ENCODE measurements around the gene HOXA1. TPM values are rescaled to one million over a fixed set of nuclear protein-coding genes. Genes with fewer than 3 reads are reported as not detected.
"Not testable (repeated sequence)": the region's sequence is repeated elsewhere in the genome, so short reads cannot be mapped to it uniquely, and the experiment has no call there.

HOXA1 gene
- total and polyA plus RNA-seq, 5 donors from 2014 or later = 0.49 to 1.4 (median 0.85) TPM

- no peak for ATAC-seq (ENCODE audit: low read depth in 2 of 2)
- peaks cover 0 to 2% (median 0%) of the 10 kb centered on the region in 7 donors for H3K9me3 Mint-ChIP-seq
Measured at GRCh38 chr7:27062946-27063345, 32.9 kb downstream of the HOXA1 start.

DNA sequence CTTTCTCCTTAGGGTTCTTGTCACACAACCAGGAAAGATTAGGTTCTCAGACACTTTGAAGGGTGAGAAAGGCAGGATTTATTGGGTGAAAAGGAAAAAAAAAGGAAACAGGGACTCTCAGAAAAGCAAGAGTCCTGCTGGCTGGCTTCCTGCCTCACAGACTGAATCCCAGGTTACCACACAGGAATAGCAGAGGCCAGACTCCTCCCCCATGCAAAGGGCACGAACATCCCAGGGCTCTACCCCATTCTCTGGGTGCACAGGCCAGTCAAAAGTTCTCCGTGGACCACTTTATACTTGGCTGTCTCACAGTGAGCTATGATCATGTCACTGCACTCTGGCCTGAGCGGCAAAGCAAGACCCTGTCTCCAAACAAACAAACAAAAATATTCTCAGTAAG is 42.6 kb downstream of the HOXA1 start:
- peaks cover 10% of the 10 kb centered on the region for H3K27me3 Mint-ChIP-seq
- no peaks in the 10 kb centered on the region for H3K9me3 ChIP-seq (ENCODE audit: control insufficient read depth in 2 of 2, low read length in 2 of 2)
- no peak overlapping the region for H3K4me3 ChIP-seq (ENCODE audit: low read depth, low read length)
- no peak overlapping the region for H3K4me3 Mint-ChIP-seq
- DNase-seq (no peak), ATAC-seq (ENCODE audit: low read depth in 2 of 2) (no peak)
- H3K36me3 Mint-ChIP-seq = no peaks in the 10 kb centered on the region
- no peak overlapping the region for H3K27ac Mint-ChIP-seq
- H3K27me3 ChIP-seq (ENCODE audit: control insufficient read depth, insufficient read depth, low read length) = no peaks in the 10 kb centered on the region
- no peaks in the 10 kb centered on the region for H3K36me3 ChIP-seq (ENCODE audit: control insufficient read depth, insufficient read depth, low read length)
- no peaks in the 10 kb centered on the region for H3K4me1 ChIP-seq (ENCODE audit: control insufficient read depth, insufficient read depth, low read length, poor library complexity, severe bottlenecking)
- no peaks in the 10 kb centered on the region for H3K4me1 Mint-ChIP-seq
- no peak overlapping the region for H3K27ac ChIP-seq (ENCODE audit: insufficient read depth, low read length, poor library complexity, severe bottlenecking)
- no peaks in the 10 kb centered on the region for H3K9me3 Mint-ChIP-seq

More at GRCh38 chr7:27062946-27063345, 32.9 kb downstream of the HOXA1 start:
- Histone ChIP-seq H3K4me1 (ENCODE audit: control insufficient read depth, insufficient read depth, low read length, poor library complexity, severe bottlenecking) (no peaks in the 10 kb centered on the region), H3K27me3 (ENCODE audit: control insufficient read depth, insufficient read depth, low read length) (peaks cover 2% of the 10 kb centered on the region), H3K9me3 (ENCODE audit: control insufficient read depth in 2 of 2, low read length in 2 of 2) (no peaks in the 10 kb centered on the region), H3K4me3 (ENCODE audit: low read depth, low read length) (no peak overlapping the region), H3K27ac (ENCODE audit: insufficient read depth, low read length, poor library complexity, severe bottlenecking) (no peak overlapping the region), H3K36me3 (ENCODE audit: control insufficient read depth, insufficient read depth, low read length) (no peaks in the 10 kb centered on the region)
- Mint-ChIP-seq H3K27me3 (peaks cover 33% of the 10 kb centered on the region), H3K36me3 (no peaks in the 10 kb centered on the region), H3K4me1 (no peaks in the 10 kb centered on the region), H3K4me3 (no peak overlapping the region), H3K27ac (no peak overlapping the region)
- no peak for DNase-seq

DNA sequence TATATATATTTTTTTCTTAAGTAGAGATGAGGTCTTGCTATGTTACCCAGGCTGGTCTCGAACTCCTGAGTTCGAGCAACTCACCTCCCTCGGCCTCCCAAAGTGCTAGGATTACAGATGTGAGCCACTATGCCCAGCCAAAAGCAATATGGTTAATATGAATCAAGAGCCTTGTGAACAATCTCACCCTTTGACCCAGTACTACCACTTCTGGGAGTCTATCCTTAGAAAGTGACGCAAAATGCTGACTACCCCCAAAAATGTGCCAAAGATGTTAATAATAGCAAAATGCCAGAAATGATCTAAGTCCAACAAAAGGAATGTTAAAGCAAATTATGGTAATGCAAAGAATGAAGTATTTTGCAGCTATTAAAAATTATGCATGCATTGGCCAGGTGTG is 44.3 kb downstream of the HOXA1 start:
- Mint-ChIP-seq H3K4me1 (no peaks in the 10 kb centered on the region), H3K4me3 (no peak overlapping the region), H3K9me3 (peaks cover 0 to 5% (median 0%) of the 10 kb centered on the region in 7 donors), H3K36me3 (no peaks in the 10 kb centered on the region), H3K27me3 (peaks cover 7% of the 10 kb centered on the region), H3K27ac (no peak overlapping the region)
- Histone ChIP-seq H3K4me3 (ENCODE audit: low read depth, low read length) (no peak overlapping the region), H3K36me3 (ENCODE audit: control insufficient read depth, insufficient read depth, low read length) (no peaks in the 10 kb centered on the region), H3K27ac (ENCODE audit: insufficient read depth, low read length, poor library complexity, severe bottlenecking) (no peak overlapping the region), H3K9me3 (ENCODE audit: control insufficient read depth in 2 of 2, low read length in 2 of 2) (no peaks in the 10 kb centered on the region), H3K4me1 (ENCODE audit: control insufficient read depth, insufficient read depth, low read length, poor library complexity, severe bottlenecking) (no peaks in the 10 kb centered on the region), H3K27me3 (ENCODE audit: control insufficient read depth, insufficient read depth, low read length) (no peaks in the 10 kb centered on the region)
- ATAC-seq (ENCODE audit: low read depth in 2 of 2) (no peak), DNase-seq (no peak)

GRCh38 chr7:27048438-27048837 is 47.4 kb downstream of the HOXA1 start:
- H3K36me3 Mint-ChIP-seq = no peaks in the 10 kb centered on the region
- DNase-seq (no peak), ATAC-seq (ENCODE audit: low read depth in 2 of 2) (no peak)
- Histone ChIP-seq H3K27me3 (ENCODE audit: control insufficient read depth, insufficient read depth, low read length) (no peaks in the 10 kb centered on the region), H3K36me3 (ENCODE audit: control insufficient read depth, insufficient read depth, low read length) (no peaks in the 10 kb centered on the region), H3K27ac (ENCODE audit: insufficient read depth, low read length, poor library complexity, severe bottlenecking) (no peak overlapping the region), H3K9me3 (ENCODE audit: control insufficient read depth in 2 of 2, low read length in 2 of 2) (no peaks in the 10 kb centered on the region), H3K4me1 (ENCODE audit: control insufficient read depth, insufficient read depth, low read length, poor library complexity, severe bottlenecking) (no peaks in the 10 kb centered on the region), H3K4me3 (ENCODE audit: low read depth, low read length) (no peak overlapping the region)
- no peak overlapping the region for H3K4me3 Mint-ChIP-seq
- H3K9me3 Mint-ChIP-seq = peaks cover 0 to 5% (median 0%) of the 10 kb centered on the region in 7 donors
- no peak overlapping the region for H3K27ac Mint-ChIP-seq
- peaks cover 4% of the 10 kb centered on the region for H3K27me3 Mint-ChIP-seq
- no peaks in the 10 kb centered on the region for H3K4me1 Mint-ChIP-seq

DNA sequence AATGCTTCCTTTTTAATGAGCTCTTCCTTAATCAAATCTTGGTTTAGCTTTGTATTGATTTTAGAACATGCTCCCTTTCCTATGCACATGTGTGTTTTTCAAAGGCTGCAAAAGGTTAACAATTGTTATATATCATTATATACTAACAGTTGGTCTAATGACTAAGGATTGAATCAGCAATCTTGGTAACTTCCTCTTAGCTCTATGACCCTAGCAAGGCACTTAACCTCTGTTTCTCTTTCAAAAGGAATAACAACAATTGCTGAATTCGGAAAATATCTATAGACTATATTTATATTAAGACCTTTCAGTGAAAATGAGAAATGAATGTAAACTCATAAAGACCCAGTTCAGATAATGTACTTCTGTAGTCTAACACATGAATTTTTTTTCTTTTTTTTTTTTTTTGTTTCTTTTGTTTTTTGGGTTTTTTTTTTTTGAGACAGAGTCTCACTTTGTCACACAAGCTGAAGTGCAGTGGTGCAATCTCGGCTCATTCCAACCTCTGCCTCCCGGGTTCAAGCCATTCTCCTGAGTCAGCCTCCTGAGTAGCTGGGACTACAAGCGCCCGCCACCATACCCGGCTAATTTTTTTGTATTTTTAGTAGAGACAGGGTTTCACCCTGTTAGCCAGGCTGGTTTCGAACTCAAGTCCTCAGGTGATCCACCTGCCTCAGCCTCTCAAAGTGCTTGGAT is 48.8 kb downstream of the HOXA1 start:
- Mint-ChIP-seq H3K4me3 (no peak overlapping the region), H3K4me1 (peaks cover 0 to 2% (median 0%) of the 10 kb centered on the region in 4 donors), H3K9me3 (peaks cover 0 to 5% (median 0%) of the 10 kb centered on the region in 7 donors), H3K27ac (no peak overlapping the region), H3K36me3 (no peaks in the 10 kb centered on the region), H3K27me3 (peaks cover 16% of the 10 kb centered on the region)
- Histone ChIP-seq H3K27me3 (ENCODE audit: control insufficient read depth, insufficient read depth, low read length) (no peaks in the 10 kb centered on the region), H3K27ac (ENCODE audit: insufficient read depth, low read length, poor library complexity, severe bottlenecking) (no peak overlapping the region), H3K4me1 (ENCODE audit: control insufficient read depth, insufficient read depth, low read length, poor library complexity, severe bottlenecking) (no peaks in the 10 kb centered on the region), H3K4me3 (ENCODE audit: low read depth, low read length) (no peak overlapping the region), H3K36me3 (ENCODE audit: control insufficient read depth, insufficient read depth, low read length) (no peaks in the 10 kb centered on the region), H3K9me3 (ENCODE audit: control insufficient read depth in 2 of 2, low read length in 2 of 2) (no peaks in the 10 kb centered on the region)
- no peak for ATAC-seq (ENCODE audit: low read depth in 2 of 2)
- no peak for DNase-seq

GRCh38 chr7:27045972-27046371 is 49.8 kb downstream of the HOXA1 start:
- H3K4me1 ChIP-seq (ENCODE audit: control insufficient read depth, insufficient read depth, low read length, poor library complexity, severe bottlenecking); H3K27ac ChIP-seq (ENCODE audit: insufficient read depth, low read length, poor library complexity, severe bottlenecking); H3K27ac Mint-ChIP-seq: not testable (repeated sequence)

DNA sequence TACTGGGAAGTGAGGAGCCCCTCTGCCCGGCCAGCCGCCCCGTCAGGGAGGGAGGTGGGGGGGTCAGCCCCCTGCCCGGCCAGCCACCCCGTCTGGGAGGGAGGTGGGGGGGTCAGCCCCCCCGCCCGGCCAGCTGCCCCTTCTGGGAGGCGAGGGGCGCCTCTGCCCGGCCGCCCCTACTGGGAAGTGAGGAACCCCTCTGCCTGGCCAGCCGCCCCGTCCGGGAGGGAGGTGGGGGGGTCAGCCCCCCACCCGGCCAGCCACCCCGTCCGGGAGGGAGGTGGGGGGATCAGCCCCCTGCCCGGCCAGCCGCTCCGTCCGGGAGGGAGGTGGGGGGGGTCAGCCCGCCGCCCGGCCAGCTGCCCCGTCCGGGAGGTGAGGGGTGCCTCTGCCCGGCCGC is 50.7 kb downstream of the HOXA1 start:
- H3K36me3 ChIP-seq (ENCODE audit: control insufficient read depth, insufficient read depth, low read length); H3K9me3 Mint-ChIP-seq; H3K4me3 Mint-ChIP-seq; H3K27me3 ChIP-seq (ENCODE audit: control insufficient read depth, insufficient read depth, low read length); H3K4me1 Mint-ChIP-seq; H3K27ac Mint-ChIP-seq; H3K27ac ChIP-seq (ENCODE audit: insufficient read depth, low read length, poor library complexity, severe bottlenecking); DNase-seq; H3K4me3 ChIP-seq (ENCODE audit: low read depth, low read length); H3K36me3 Mint-ChIP-seq; ATAC-seq (ENCODE audit: low read depth in 2 of 2); H3K4me1 ChIP-seq (ENCODE audit: control insufficient read depth, insufficient read depth, low read length, poor library complexity, severe bottlenecking); H3K9me3 ChIP-seq (ENCODE audit: control insufficient read depth in 2 of 2, low read length in 2 of 2): not testable (repeated sequence)
- peaks cover 22% of the 10 kb centered on the region for H3K27me3 Mint-ChIP-seq

More at GRCh38 chr7:27045972-27046371, 49.8 kb downstream of the HOXA1 start:
- not testable (repeated sequence) for H3K36me3 ChIP-seq (ENCODE audit: control insufficient read depth, insufficient read depth, low read length); H3K4me3 ChIP-seq (ENCODE audit: low read depth, low read length); H3K9me3 Mint-ChIP-seq; H3K4me3 Mint-ChIP-seq; H3K36me3 Mint-ChIP-seq; ATAC-seq (ENCODE audit: low read depth in 2 of 2); H3K4me1 Mint-ChIP-seq; H3K9me3 ChIP-seq (ENCODE audit: control insufficient read depth in 2 of 2, low read length in 2 of 2); DNase-seq; H3K27me3 ChIP-seq (ENCODE audit: control insufficient read depth, insufficient read depth, low read length)
- H3K27me3 Mint-ChIP-seq = peaks cover 23% of the 10 kb centered on the region
